ENCODE data around the gene SYCP3. TPM values are rescaled to one million over a fixed set of nuclear protein-coding genes. Genes with fewer than 3 reads are reported as not detected.

The SYCP3 gene
- total and polyA plus RNA-seq, 2 of the 13 experiments (the other 11 are each of a cell fraction or from before 2014, with no cell fraction given), result not detected

GRCh38 chr12:101713059-101713682 is 26.1 kb downstream of the SYCP3 start (continued):
- TF ChIP-seq ZNF609 (CRISPR knock-in tag; IDR thresholded peaks at IDR 0.05; ENCODE audit: borderline replicate concordance) (peak; percentile 84; the same call in 1 of the 2 replicates), PRMT3 (CRISPR knock-in tag; IDR thresholded peaks at IDR 0.05; ENCODE audit: borderline replicate concordance, low read depth) (no peak), RFX5 (IDR thresholded peaks at IDR 0.05; ENCODE audit: low read depth, low read length) (no peak), ZBTB7A (CRISPR knock-in tag; IDR thresholded peaks at IDR 0.05) (no peak), PRDM10 (CRISPR knock-in tag; IDR thresholded peaks at IDR 0.05; ENCODE audit: low read depth) (no peak), SRF (IDR thresholded peaks at IDR 0.05; ENCODE audit: low read depth, low read length) (no peak), GMEB2 (CRISPR knock-in tag; IDR thresholded peaks at IDR 0.05; ENCODE audit: low read depth) (no peak), MEIS2 (CRISPR knock-in tag; IDR thresholded peaks at IDR 0.05) (peak; percentile 32; the same call in 1 of the 2 replicates), GFI1 (CRISPR knock-in tag; IDR thresholded peaks at IDR 0.05; ENCODE audit: borderline replicate concordance) (peak; percentile 84), ZNF619 (CRISPR knock-in tag; IDR thresholded peaks at IDR 0.05) (no peak), ZNF850 (CRISPR knock-in tag; conservative IDR thresholded peaks at IDR 0.05) (no peak), NFAT5 (CRISPR knock-in tag; IDR thresholded peaks at IDR 0.05) (no peak), ZNF460 (CRISPR knock-in tag; IDR thresholded peaks at IDR 0.05; ENCODE audit: borderline replicate concordance) (no peak)
